NOMO-1 treated with DMSO at 0.1 percent for 48 hours (cell line): ENCODE results near the gene SNRNP25.
A peak's percentile ranks its signal among the peaks of the same experiment; 100 is the strongest.

Experiments
- DNase-seq: peaks from one replicate; lab custom pipeline; 2025; ENCODE audit not compliant: unreplicated experiment; lab: John Stamatoyannopoulos, UW

The SNRNP25 gene

DNA sequence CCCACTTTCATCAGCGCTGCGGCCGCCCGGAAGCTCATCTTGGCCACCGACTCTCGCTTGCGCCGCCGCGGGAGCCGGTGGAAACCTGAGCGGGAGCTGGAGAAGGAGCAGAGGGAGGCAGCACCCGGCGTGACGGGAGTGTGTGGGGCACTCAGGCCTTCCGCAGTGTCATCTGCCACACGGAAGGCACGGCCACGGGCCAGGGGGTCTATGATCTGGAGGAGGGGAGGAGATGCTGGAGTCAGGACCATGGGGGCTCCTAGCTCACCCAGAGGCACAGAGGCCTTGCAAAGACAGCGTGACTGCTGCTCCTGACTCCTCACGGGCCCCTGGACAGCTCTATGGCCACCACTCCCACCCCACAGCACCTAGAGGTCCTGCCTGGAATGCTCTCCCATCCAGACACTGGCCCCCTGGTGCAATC lies 9.4 kb downstream of the SNRNP25 start:
- DNase-seq = no peak

GRCh38 chr16:63466-63865 lies 9.8 kb downstream of the SNRNP25 start:
- DNase-seq = no peak

GRCh38 chr16:63998-64913 lies 10.6 kb downstream of the SNRNP25 start:
- DNase-seq = no peak

GRCh38 chr16:64914-65255 lies 11.3 kb downstream of the SNRNP25 start:
- DNase-seq = no peak

GRCh38 chr16:65745-66144 lies 12.1 kb downstream of the SNRNP25 start:
- peak; percentile 70 for DNase-seq

GRCh38 chr16:66309-67182 lies 12.9 kb downstream of the SNRNP25 start:
- DNase-seq = no peak

DNA sequence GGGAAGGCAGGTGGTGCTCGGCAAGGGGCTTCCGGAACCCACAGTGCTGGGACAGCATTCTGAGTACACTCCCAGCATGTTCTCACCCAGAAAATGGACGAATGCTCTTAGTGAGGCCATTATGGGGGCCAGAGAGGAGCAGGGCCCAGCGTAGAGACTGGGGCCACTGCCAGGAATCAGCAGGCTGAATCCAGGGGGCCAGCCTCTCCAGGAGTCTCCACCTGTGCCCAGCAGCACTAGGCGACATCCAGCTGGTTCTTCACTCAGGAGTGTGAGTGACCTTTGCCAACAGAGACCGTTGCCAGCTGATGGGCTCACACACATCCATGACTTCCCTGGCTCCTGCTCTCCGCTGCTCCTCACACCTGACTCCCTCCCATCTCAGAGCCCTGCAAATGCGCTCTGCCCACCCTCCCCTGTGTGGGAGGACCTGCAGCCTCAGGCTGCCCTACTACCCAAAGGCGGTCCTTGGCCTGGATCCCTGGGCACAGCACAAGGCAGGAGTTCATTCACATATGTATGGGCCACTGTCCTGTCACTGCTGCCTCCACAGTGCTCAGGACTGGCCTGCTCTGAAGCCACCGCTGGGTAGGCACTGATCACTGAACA lies 13.7 kb downstream of the SNRNP25 start:
- no peak for DNase-seq

GRCh38 chr16:67884-68789 lies 14.5 kb downstream of the SNRNP25 start:
- DNase-seq = no peak

- no peak for DNase-seq
Observed at GRCh38 chr16:69181-69580, 15.6 kb downstream of the SNRNP25 start.

DNA sequence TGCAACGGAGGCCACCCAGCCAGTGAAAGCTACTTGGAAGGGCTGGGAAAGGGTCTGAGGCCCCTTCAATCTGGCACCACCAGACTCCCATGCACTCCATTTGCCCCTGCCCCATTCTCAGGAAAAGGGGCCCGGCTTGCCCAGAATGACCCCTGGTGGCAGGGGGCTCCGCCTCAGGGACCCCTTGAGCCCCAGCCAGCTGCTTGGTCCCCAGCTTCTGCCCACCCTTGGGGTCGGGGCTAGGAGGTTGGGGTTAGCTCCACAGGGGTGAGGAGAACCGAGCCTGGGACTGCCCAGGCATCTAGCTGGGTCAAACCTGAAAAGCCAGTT lies 17.5 kb downstream of the SNRNP25 start:
- DNase-seq = no peak

GRCh38 chr16:71540-72401 lies 18.1 kb downstream of the SNRNP25 start:
- no peak for DNase-seq

GRCh38 chr16:72561-73548 lies 19.2 kb downstream of the SNRNP25 start, which contains the start of gene RHBDF1:
Gene RHBDF1 (minus strand): TSS chr16:72631. CDS start chr16:65015, 7,616 bp downstream.
- DNase-seq = peak; percentile 10

- DNase-seq = no peak
Observed at GRCh38 chr16:74051-74746, 20.6 kb downstream of the SNRNP25 start.

- DNase-seq = no peak
Observed at GRCh38 chr16:74747-75334, 21.2 kb downstream of the SNRNP25 start.

DNA sequence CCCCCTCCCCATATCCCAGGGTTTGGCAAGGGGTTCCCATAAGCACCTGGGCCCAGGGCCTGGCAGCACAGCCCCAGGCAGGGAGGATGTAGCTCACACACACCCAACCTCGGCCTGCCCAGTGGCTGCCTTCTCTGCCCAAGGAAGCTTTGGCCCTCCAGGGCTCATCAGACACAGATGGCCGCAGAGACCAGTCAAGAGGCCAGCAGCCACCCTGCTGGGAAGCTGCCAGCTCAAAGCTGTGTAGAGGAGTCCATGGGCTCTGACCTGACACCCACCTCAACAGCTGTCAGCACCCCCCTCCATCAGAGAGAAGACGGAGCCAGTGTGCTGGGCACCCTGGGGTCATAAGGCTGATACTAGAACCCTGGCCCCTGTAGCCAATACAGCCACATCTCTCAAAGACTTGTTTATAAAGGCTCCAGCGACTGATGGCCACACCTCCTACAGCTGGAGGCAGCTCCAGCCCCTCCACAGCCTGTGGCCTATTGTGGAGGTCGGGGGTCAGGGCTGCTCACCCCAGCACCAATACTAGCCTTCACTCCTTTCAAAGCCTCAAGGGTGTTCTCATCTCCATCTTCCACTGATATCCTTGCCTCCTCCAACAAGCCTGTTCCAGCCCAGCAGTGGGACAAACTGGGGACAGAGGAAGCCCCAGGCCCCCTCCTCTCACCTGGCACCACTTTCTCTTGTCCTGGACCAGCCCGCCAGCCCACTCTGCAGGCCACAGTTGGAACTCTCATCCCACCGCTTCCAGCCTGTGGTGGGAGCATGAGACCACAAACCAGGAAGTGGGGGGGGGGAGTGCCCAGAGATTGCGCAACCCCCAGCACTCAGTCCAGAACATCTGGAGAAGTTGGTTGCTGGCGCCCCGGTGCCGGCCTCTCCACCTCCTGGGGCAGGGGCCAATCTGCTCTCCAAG lies 22.2 kb downstream of the SNRNP25 start:
- peak; percentile 66 for DNase-seq

- DNase-seq = no peak
Observed at GRCh38 chr16:76535-77272, 23.1 kb downstream of the SNRNP25 start.
